ENCODE data around the gene CTRB1.
"Not testable (repeated sequence)": the region's sequence is repeated elsewhere in the genome, so short reads cannot be mapped to it uniquely, and the experiment has no call there.

Gene CTRB1

DNA sequence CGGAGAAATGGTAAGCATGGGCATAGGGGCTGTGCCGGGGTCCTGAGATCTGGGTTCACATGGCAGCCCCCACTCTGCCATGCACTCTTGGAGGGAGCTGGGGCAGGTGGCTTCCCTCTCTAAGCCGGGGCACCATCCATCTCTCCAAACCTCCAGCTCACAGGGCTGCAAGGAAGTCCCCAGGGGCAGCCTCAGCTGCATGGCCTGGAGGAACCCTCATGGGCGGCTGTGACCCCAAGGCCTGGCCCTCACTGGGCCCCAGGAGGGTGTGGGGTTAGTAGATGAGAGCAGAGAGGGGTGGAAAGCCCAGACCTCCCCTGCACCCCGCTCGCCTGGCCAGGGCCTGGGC is 14.4 kb upstream of the CTRB1 start:
- no peak for DNase-seq (ENCODE audit: low read depth)

- DNase-seq (ENCODE audit: low read depth) = not testable (repeated sequence)
Measured at GRCh38 chr16:75204905-75205304, 13.9 kb upstream of the CTRB1 start.

- not testable (repeated sequence) for DNase-seq (ENCODE audit: low read depth)
Measured at GRCh38 chr16:75205438-75205837, 13.3 kb upstream of the CTRB1 start.

DNA sequence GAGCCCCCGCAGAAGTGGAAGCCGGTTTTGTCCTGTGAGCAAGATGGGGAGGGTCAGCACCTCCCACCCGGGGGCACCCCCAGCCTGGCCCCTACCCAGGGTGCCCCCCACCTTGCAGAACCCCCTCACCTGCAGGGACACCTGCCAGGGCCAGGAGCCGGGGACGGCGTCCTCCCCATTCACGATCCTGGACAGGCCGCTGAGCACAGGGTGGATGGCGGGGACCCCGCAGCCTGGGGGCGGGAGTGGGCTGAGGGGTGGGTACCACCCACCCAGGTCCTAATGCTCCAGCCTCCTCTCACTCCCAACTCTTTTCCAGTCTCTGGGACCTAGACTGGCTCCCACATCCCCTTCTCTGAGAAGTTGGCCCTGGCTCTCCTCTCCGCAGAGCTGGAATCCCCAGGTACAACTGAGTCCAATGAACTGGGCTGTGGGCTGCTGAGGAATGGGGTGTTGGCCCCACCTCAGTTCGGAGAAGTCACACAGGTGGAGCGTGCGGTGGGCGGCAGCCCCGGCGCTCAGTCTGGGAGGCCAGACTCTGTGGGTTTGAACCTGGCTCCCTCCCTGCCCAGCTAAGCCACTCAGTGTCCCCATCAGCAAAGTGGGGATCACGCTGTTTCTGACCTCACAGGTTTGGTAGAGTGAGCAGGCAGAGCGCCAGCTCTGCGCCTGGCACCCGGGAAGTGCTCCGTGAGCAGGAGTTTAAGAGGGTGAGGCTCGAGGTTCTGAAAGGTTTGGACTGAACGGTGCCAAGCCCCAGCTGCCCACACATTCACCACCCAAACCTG is 12.6 kb upstream of the CTRB1 start:
- DNase-seq (ENCODE audit: low read depth) = not testable (repeated sequence)

- no peak for DNase-seq (ENCODE audit: low read depth)
Measured at GRCh38 chr16:75206749-75207451, 11.9 kb upstream of the CTRB1 start, which contains the start of gene CTRB2. CTRB2 (minus strand) TSS chr16:75207161; CDS start chr16:75207141, 20 bp downstream.

- no peak for DNase-seq (ENCODE audit: low read depth)
Measured at GRCh38 chr16:75207831-75208230, 11.0 kb upstream of the CTRB1 start.

DNA sequence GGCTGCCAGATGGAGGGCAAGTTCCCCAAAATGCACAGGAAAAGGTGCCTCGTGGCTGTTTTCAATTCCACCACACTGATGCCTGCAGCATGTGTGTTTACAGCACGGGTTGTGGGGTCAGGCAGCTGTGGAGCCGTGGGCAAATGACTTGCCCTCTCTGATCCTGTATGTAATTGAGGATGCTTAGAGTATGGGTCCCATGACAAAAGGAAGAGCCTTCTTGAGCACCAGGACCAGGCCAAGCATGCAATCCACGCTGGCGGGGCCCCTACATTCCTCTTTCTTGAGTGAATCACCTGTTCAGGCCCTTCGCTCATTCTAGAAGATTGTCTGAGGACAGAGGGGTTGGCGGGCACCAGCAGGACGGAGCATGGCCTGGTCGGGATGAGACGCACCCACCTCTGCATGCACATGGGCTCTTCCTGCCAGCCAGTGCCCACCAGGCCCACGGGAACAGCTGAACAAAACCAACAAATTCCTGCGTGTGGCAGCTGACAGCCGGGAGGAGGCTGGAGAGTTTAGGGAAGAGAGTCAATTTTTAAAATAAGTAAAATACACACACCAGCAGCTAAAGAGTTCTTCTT is 10.5 kb upstream of the CTRB1 start:
- DNase-seq (ENCODE audit: low read depth) = no peak

GRCh38 chr16:75208861-75209505 is 9.8 kb upstream of the CTRB1 start:
- no peak for DNase-seq (ENCODE audit: low read depth)

DNA sequence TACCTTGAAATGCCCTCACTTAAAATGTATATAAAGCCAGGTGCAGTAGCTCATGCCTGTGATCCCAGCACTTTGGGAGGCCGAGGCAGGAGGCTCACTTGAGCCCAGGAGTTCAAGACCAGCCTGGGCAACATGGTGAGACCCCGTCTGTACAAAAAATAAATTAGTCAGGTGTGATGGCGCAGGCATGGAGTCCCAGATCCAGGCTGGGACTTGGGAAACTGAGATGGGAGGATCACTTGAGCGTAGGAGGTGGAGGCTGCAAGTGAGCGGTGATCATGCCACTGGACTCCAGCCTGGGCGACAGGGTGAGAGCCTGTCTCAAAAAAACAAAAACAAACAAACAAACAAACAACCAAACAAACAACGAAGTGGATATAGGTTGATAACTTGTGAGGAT is 9.3 kb upstream of the CTRB1 start:
- DNase-seq (ENCODE audit: low read depth) = not testable (repeated sequence)

GRCh38 chr16:75209944-75210343 is 8.8 kb upstream of the CTRB1 start:
- no peak for DNase-seq (ENCODE audit: low read depth)

DNA sequence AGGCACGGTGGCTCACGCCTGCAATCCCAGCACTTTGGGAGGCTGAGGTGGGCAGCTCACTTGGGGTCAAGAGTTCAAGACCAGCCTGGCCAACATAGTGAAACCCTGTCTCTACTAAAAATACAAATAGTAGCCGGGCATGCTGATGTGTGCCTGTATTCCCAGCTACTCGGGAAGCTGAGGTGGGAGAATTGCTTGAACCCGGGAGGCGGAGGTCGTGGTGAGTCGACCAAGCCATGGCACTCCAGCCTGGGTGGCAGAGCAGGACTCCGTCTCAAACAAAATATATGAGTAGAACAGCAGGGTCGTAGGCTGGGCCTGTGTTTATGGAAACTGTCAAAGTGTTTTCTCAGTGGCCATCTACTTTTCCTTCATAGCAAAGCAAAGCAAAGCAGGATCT is 7.5 kb upstream of the CTRB1 start:
- not testable (repeated sequence) for DNase-seq (ENCODE audit: low read depth)

- DNase-seq (ENCODE audit: low read depth) = no peak
Measured at GRCh38 chr16:75216127-75216526, 2.7 kb upstream of the CTRB1 start.

- no peak for DNase-seq (ENCODE audit: low read depth)
Measured at GRCh38 chr16:75216576-75216975, 2.2 kb upstream of the CTRB1 start.

- no peak for DNase-seq (ENCODE audit: low read depth)
Measured at GRCh38 chr16:75217389-75217851, 1.4 kb upstream of the CTRB1 start.

DNA sequence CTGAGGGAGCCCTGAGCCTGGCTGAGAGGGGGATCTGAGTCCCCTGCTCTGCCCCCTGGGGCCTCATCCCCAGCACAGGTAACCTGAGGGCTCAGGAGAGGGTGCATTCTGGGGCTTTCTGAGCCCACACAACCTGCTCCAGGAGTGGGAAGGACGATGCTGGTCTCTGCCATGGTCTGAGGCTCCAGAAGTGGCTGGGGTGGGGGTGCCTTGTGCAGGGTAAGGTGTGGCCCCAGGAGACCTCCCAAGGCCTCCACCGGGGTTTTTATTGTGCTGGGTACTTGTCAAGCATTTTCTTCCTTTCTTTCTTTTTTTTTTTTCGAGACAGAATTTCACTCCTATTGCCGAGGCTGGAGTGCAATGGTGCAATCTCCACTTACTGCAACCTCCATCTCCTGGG is 300 bp downstream of the CTRB1 start:
- DNase-seq (ENCODE audit: low read depth) = no peak

DNA sequence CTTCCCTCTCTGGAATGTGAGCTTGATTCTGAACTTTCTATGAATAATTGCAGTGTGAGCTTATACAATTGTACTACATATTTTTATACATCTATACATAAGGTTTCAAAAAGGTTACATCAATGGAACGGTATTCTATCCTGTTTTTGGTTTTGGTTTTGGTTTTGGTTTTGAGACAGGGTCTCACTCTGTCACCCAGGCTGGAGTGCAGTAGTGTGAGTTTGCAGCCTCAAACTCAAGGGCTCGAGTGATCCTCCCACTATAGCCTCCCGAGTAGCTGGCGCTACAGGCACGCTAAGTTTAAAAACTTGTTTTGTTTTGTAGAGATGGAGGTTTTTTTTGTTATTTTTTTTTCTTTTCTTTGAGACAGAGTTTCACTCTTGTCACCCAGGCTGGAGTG is 1.1 kb downstream of the CTRB1 start:
- DNase-seq (ENCODE audit: low read depth) = no peak

DNA sequence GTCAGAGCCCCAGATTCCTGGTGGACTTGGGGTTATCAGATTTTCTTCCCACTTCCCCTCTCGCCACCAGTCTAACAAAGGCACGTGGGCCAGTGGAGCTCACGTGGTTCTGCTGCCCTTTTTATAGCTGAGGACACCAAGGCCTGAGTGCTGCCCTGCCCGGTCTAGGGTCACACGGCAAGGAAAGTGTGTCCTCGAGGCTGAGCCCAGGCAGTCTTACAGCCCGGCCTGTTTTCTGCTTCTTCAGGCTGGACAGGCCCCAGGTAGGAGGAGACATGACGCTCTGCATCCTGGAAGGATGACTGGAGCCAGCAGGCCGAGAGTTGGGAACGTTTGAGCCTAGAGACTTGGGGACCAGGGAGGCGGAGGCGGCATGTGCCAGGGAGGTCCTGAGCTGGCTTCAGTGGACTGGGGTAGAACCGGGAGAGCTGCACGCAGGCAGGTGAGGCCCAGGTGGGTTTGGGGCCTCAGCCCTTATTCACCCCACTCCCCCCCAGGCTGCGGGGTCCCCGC is 3.5 kb downstream of the CTRB1 start:
- no peak for DNase-seq (ENCODE audit: low read depth)

- not testable (repeated sequence) for DNase-seq (ENCODE audit: low read depth)
Measured at GRCh38 chr16:75223129-75223528, 4.3 kb downstream of the CTRB1 start.

GRCh38 chr16:75224306-75225082 is 5.7 kb downstream of the CTRB1 start:
- DNase-seq (ENCODE audit: low read depth) = no peak

DNA sequence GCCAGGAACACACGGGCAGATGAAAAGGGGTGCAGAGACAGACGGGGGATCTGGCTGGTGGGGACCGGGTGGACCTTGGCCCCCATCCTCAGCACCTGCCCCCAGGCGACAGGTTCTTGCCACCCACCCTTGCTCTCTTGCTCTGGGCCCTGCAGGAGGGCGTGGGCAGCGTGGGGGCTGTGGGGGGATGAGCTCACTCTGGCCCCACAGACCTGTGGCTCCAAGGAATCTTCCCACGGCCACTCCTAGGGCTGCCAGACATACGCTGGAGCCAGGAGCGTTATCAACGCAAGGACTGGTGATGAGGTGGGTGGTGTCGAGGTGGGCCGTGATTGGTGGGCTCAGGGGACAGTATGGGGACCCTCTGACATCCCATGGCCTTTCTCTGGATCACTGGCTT is 6.3 kb downstream of the CTRB1 start:
- DNase-seq (ENCODE audit: low read depth) = no peak

- no peak for DNase-seq (ENCODE audit: low read depth)
Measured at GRCh38 chr16:75225678-75226515, 7.1 kb downstream of the CTRB1 start.
